HG02588 (cell line): ENCODE data around the gene DCAF6.
"Not testable (repeated sequence)": the region's sequence is repeated elsewhere in the genome, so short reads cannot be mapped to it uniquely, and the experiment has no call there.

Experiments
- ATAC-seq: cut with Tn5 transposase; IDR thresholded peaks from one replicate; pipeline ENCODE4 v1.9.1; 2021; ENCODE audit warnings: mild to moderate bottlenecking, moderate library complexity; ENCODE audit not compliant: unreplicated experiment

DCAF6 gene

GRCh38 chr1:167936068-167936929 lies at the start of gene DCAF6:
Gene DCAF6, plus strand, starts transcription at chr1:167936683. Its CDS starts 229 bp downstream, at chr1:167936912.
- ATAC-seq = peak; percentile 72

- ATAC-seq = not testable (repeated sequence)
These were observed 49.3 kb upstream of the DCAF6 start for GRCh38 chr1:167887187-167887586.

GRCh38 chr1:167890400-167890799 lies 46.1 kb upstream of the DCAF6 start:
- no peak for ATAC-seq

- ATAC-seq = no peak
These were observed 42.7 kb upstream of the DCAF6 start for GRCh38 chr1:167893798-167894197.

GRCh38 chr1:167898578-167899222 lies 37.8 kb upstream of the DCAF6 start:
- no peak for ATAC-seq

- ATAC-seq = peak; percentile 77
These were observed 37.2 kb upstream of the DCAF6 start for GRCh38 chr1:167899253-167899681.

GRCh38 chr1:167900907-167901306 lies 35.6 kb upstream of the DCAF6 start:
- ATAC-seq = no peak

GRCh38 chr1:167904652-167905130 lies 31.8 kb upstream of the DCAF6 start:
- ATAC-seq = no peak

- no peak for ATAC-seq
These were observed 31.3 kb upstream of the DCAF6 start for GRCh38 chr1:167905182-167905581.

GRCh38 chr1:167905671-167906070 lies 30.8 kb upstream of the DCAF6 start:
- no peak for ATAC-seq

GRCh38 chr1:167909691-167910180 lies 26.7 kb upstream of the DCAF6 start:
- no peak for ATAC-seq

GRCh38 chr1:167910530-167910929 lies 26.0 kb upstream of the DCAF6 start:
- ATAC-seq = no peak

- ATAC-seq = no peak
These were observed 25.1 kb upstream of the DCAF6 start for GRCh38 chr1:167911413-167911812.

GRCh38 chr1:167912294-167912693 lies 24.2 kb upstream of the DCAF6 start:
- no peak for ATAC-seq

- ATAC-seq = no peak
These were observed 22.5 kb upstream of the DCAF6 start, which contains the start of gene ADCY10 for GRCh38 chr1:167913895-167914496. Gene ADCY10, minus strand, starts transcription at chr1:167914134. Its CDS starts 8,994 bp downstream, at chr1:167905140.

GRCh38 chr1:167915569-167915968 lies 20.9 kb upstream of the DCAF6 start:
- ATAC-seq = no peak

GRCh38 chr1:167916766-167917511 lies 19.5 kb upstream of the DCAF6 start:
- no peak for ATAC-seq

- ATAC-seq = no peak
These were observed 14.5 kb upstream of the DCAF6 start for GRCh38 chr1:167922023-167922422.

GRCh38 chr1:167922611-167923074 lies 13.8 kb upstream of the DCAF6 start:
- ATAC-seq = no peak

GRCh38 chr1:167923324-167924056 lies 13.0 kb upstream of the DCAF6 start:
- ATAC-seq = no peak
